ENCODE data around the gene SMG7.

- TF ChIP-seq EGR1 (IDR thresholded peaks at IDR 0.05; ENCODE audit: low read depth) (no peak), ATF3 (IDR thresholded peaks at IDR 0.05) (no peak), POLR2A (IDR thresholded peaks at IDR 0.05; ENCODE audit: borderline replicate concordance, extremely low read depth, insufficient read depth, insufficient read length) (no peak)
- TF ChIP-seq, protein P1, sequence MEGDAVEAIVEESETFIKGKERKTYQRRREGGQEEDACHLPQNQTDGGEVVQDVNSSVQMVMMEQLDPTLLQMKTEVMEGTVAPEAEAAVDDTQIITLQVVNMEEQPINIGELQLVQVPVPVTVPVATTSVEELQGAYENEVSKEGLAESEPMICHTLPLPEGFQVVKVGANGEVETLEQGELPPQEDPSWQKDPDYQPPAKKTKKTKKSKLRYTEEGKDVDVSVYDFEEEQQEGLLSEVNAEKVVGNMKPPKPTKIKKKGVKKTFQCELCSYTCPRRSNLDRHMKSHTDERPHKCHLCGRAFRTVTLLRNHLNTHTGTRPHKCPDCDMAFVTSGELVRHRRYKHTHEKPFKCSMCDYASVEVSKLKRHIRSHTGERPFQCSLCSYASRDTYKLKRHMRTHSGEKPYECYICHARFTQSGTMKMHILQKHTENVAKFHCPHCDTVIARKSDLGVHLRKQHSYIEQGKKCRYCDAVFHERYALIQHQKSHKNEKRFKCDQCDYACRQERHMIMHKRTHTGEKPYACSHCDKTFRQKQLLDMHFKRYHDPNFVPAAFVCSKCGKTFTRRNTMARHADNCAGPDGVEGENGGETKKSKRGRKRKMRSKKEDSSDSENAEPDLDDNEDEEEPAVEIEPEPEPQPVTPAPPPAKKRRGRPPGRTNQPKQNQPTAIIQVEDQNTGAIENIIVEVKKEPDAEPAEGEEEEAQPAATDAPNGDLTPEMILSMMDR (IDR thresholded peaks at IDR 0.05 in 2 of 3, conservative IDR thresholded peaks at IDR 0.05 in 1 of 3; ENCODE audit: borderline replicate concordance in 1 of 3, insufficient read depth in 1 of 3, low read depth in 2 of 3, low read length in 2 of 3), result no peak
Measured at GRCh38 chr1:183589874-183590243, 117.6 kb downstream of the SMG7 start.
